ENCODE measurements around the gene CSF3R. TPM values are rescaled to one million over a fixed set of nuclear protein-coding genes. Genes with fewer than 3 reads are reported as not detected.

The CSF3R gene
- total and polyA plus RNA-seq, 8 donors, result 1.6 to 30.9 (median 12.7) TPM; not detected in 1

GRCh38 chr1:36440646-36441045, 42.1 kb downstream of the CSF3R start:
- Histone ChIP-seq H3K4me3 (no peak overlapping the region), H3K27me3 (no peaks in the 10 kb centered on the region), H3K9me3 (no peaks in the 10 kb centered on the region), H3K4me1 (no peaks in the 10 kb centered on the region), H3K36me3 (peaks cover 3 to 54% (median 24%) of the 10 kb centered on the region in 4 donors), H3K27ac (no peak overlapping the region)
- DNase-seq, result no peak
- intact Hi-C loops (cut with DNase I; ENCODE audit: low total_unique reads), result no loop called here
- TF ChIP-seq EP300 (IDR thresholded peaks at IDR 0.05) (no peak), POLR2A (IDR thresholded peaks at IDR 0.05) (no peak), CTCF (IDR thresholded peaks at IDR 0.05) (no peak), POLR2AphosphoS5 (IDR thresholded peaks at IDR 0.05) (no peak)
- WGBS, 5 donors, result 88 to 96% (median 94%) methylated on average over 3 of the region's 3 CpGs

- WGBS, 5 donors, result 59 to 89% (median 87%) methylated on average over 3 of the region's 3 CpGs
- Histone ChIP-seq H3K27ac (no peak overlapping the region), H3K27me3 (no peaks in the 10 kb centered on the region), H3K9me3 (no peaks in the 10 kb centered on the region), H3K4me3 (no peak overlapping the region), H3K36me3 (peaks cover 3 to 54% (median 24%) of the 10 kb centered on the region in 4 donors), H3K4me1 (no peaks in the 10 kb centered on the region)
- no peak for TF ChIP-seq EP300 (IDR thresholded peaks at IDR 0.05)
- TF ChIP-seq POLR2AphosphoS5 (IDR thresholded peaks at IDR 0.05), result no peak
- no peak for TF ChIP-seq CTCF (IDR thresholded peaks at IDR 0.05)
- TF ChIP-seq POLR2A (IDR thresholded peaks at IDR 0.05), result no peak
- intact Hi-C loops (cut with DNase I; ENCODE audit: low total_unique reads), result no loop called here
- no peak for DNase-seq
Measured at GRCh38 chr1:36440044-36440443, 42.7 kb downstream of the CSF3R start.

- H3K36me3 ChIP-seq, result peaks cover 3 to 59% (median 24%) of the 10 kb centered on the region in 4 donors
- intact Hi-C loops (cut with DNase I; ENCODE audit: low total_unique reads), result no loop called here
- no peak overlapping the region for H3K27ac ChIP-seq
- no peak for TF ChIP-seq EP300 (IDR thresholded peaks at IDR 0.05)
- TF ChIP-seq CTCF (IDR thresholded peaks at IDR 0.05), result no peak
- no peak for TF ChIP-seq POLR2AphosphoS5 (IDR thresholded peaks at IDR 0.05)
- no peak for TF ChIP-seq POLR2A (IDR thresholded peaks at IDR 0.05)
- H3K4me3 ChIP-seq, result no peak overlapping the region
- H3K27me3 ChIP-seq, result no peaks in the 10 kb centered on the region
- no peak for DNase-seq
- H3K4me1 ChIP-seq, result peaks cover 0 to 3% (median 0%) of the 10 kb centered on the region in 4 donors
- no peaks in the 10 kb centered on the region for H3K9me3 ChIP-seq
- WGBS, 5 donors, result 82 to 95% (median 89%) methylated on average over 4 of the region's 4 CpGs
Measured at GRCh38 chr1:36438715-36439114, 44.0 kb downstream of the CSF3R start.

GRCh38 chr1:36436821-36437220, 45.9 kb downstream of the CSF3R start:
- WGBS, 5 donors, result 70 to 91% (median 74%) methylated on average over 1 of the region's 1 CpG
- H3K27ac ChIP-seq, result no peak overlapping the region
- no peaks in the 10 kb centered on the region for H3K9me3 ChIP-seq
- DNase-seq, result no peak
- TF ChIP-seq POLR2A (IDR thresholded peaks at IDR 0.05) (no peak), POLR2AphosphoS5 (IDR thresholded peaks at IDR 0.05) (no peak), CTCF (IDR thresholded peaks at IDR 0.05) (no peak), EP300 (IDR thresholded peaks at IDR 0.05) (no peak)
- intact Hi-C loops (cut with DNase I; ENCODE audit: low total_unique reads), result no loop called here
- H3K4me1 ChIP-seq, result peaks cover 0 to 19% (median 14%) of the 10 kb centered on the region in 4 donors
- peaks cover 3 to 67% (median 28%) of the 10 kb centered on the region in 4 donors for H3K36me3 ChIP-seq
- H3K4me3 ChIP-seq, result no peak overlapping the region
- H3K27me3 ChIP-seq, result no peaks in the 10 kb centered on the region

Measured in stomach (tissue), 9 donors.